ENCODE results near the gene SFN. TPM values are rescaled to one million over a fixed set of nuclear protein-coding genes. Genes with fewer than 3 reads are reported as not detected.
A peak's percentile ranks its signal among the peaks of the same experiment; 100 is the strongest.
"Not testable (repeated sequence)": the region's sequence is repeated elsewhere in the genome, so short reads cannot be mapped to it uniquely, and the experiment has no call there.

Gene SFN
- total RNA-seq, 1 donor from 2014 or later = 37.1 TPM

- peak; percentile 97 for DNase-seq (ENCODE audit: low spot score)
Observed at GRCh38 chr1:26864610-26865480, 1.9 kb downstream of the SFN start.

GRCh38 chr1:26873097-26873496 is 10.1 kb downstream of the SFN start:
- not testable (repeated sequence) for DNase-seq (ENCODE audit: low spot score)

GRCh38 chr1:26874896-26875295 is 11.9 kb downstream of the SFN start:
- no peak for DNase-seq (ENCODE audit: low spot score)

- no peak for DNase-seq (ENCODE audit: low spot score)
Observed at GRCh38 chr1:26877326-26877725, 14.4 kb downstream of the SFN start.

- no peak for DNase-seq (ENCODE audit: low spot score)
Observed at GRCh38 chr1:26879793-26880192, 16.8 kb downstream of the SFN start.

GRCh38 chr1:26881611-26882010 is 18.7 kb downstream of the SFN start:
- not testable (repeated sequence) for DNase-seq (ENCODE audit: low spot score)

GRCh38 chr1:26882696-26883463 is 19.9 kb downstream of the SFN start:
- no peak for DNase-seq (ENCODE audit: low spot score)

GRCh38 chr1:26887125-26887524 is 24.2 kb downstream of the SFN start:
- no peak for DNase-seq (ENCODE audit: low spot score)

- DNase-seq (ENCODE audit: low spot score) = no peak
Observed at GRCh38 chr1:26888231-26888630, 25.3 kb downstream of the SFN start.

GRCh38 chr1:26889551-26890466 is 26.9 kb downstream of the SFN start, which contains the start of gene GPN2:
Gene GPN2, minus strand, starts transcription at chr1:26890283. Its CDS starts 187 bp downstream, at chr1:26890096.
- peak; percentile 76 for DNase-seq (ENCODE audit: low spot score)

- no peak for DNase-seq (ENCODE audit: low spot score)
Observed at GRCh38 chr1:26890467-26890796, 27.5 kb downstream of the SFN start.

GRCh38 chr1:26894263-26894662 is 31.3 kb downstream of the SFN start:
- DNase-seq (ENCODE audit: low spot score) = no peak

- DNase-seq (ENCODE audit: low spot score) = no peak
Observed at GRCh38 chr1:26897351-26897750, 34.4 kb downstream of the SFN start.

GRCh38 chr1:26900001-26900814 is 37.3 kb downstream of the SFN start, which contains the start of gene GPATCH3:
Gene GPATCH3, minus strand, starts transcription at chr1:26900467. Its CDS starts 25 bp downstream, at chr1:26900442.
- peak; percentile 94 for DNase-seq (ENCODE audit: low spot score)

- no peak for DNase-seq (ENCODE audit: low spot score)
Observed at GRCh38 chr1:26900815-26901511, 38.0 kb downstream of the SFN start.

GRCh38 chr1:26907071-26907917 is 44.3 kb downstream of the SFN start:
- DNase-seq (ENCODE audit: low spot score) = peak; percentile 56

GRCh38 chr1:26909951-26910342 is 47.0 kb downstream of the SFN start:
- no peak for DNase-seq (ENCODE audit: low spot score)

GRCh38 chr1:26910343-26911160 is 47.6 kb downstream of the SFN start:
- DNase-seq (ENCODE audit: low spot score) = peak; percentile 51
